HG03159 (cell line): ENCODE results near the gene PLEKHB2.
A peak's percentile ranks its signal among the peaks of the same experiment; 100 is the strongest.
"Not testable (repeated sequence)": the region's sequence is repeated elsewhere in the genome, so short reads cannot be mapped to it uniquely, and the experiment has no call there.

Experiments
- ATAC-seq: cut with Tn5 transposase; IDR thresholded peaks from one replicate; pipeline ENCODE4 v1.9.1; 2021; ENCODE audit warnings: mild to moderate bottlenecking, moderate library complexity; ENCODE audit not compliant: unreplicated experiment

PLEKHB2 gene

DNA sequence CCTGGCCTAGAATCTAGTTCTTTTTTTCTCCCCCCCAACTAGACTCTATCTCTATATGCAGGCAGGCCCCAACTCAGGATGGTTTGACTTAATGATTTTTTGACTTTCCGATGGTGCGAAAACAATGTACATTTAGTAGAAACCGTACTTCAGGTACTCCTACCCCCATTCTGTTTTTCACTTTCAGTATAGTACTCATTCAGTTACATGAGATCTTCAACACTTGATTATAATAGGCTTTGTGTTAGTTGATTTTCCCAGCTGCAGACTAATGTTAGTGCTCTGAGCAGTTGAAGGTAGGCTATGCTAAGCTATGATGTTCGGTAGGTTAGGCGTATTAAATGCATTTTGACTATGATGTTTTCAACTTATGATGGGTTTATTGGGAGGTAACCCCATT lies 37.7 kb downstream of the PLEKHB2 start:
- no peak for ATAC-seq

DNA sequence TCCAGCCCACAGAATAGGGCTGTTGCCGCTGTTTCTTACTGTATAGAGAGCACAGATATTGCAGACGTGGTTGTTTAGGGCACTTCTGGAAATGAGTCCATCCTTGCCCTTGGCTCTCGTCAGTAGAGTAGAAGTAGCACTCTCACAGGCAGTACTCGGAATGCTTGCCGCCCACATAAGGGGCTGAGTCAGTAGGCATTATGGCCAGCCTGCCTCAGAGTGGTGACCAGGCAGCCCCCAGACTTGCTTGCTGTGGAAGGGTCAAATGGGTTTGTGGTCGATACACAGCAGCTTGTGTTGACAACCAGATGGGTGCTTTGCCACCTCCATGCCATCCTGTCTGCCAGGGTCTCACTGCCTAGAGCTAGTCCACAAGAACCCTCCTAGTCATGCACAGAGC lies 38.7 kb downstream of the PLEKHB2 start:
- ATAC-seq, result no peak

DNA sequence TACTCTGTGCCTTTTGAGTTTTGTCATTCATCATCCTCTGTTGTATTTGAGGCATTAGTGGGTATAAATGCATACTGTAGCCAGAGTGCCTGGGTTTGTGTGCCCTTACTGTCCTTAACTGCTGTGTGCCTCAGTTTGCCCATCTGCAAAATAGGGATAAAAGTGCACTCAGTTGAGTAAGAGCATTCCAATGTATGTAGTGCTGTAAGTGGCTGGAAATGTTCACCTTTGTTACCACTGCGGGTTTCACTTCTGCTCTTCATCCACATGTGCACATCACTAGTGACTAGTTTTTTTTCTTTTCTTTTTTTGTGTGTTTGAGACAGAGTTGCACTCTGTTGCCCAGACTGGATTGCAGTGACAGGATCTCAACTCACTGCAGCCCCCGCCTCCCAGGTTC lies 39.9 kb downstream of the PLEKHB2 start:
- ATAC-seq, result peak; percentile 87

DNA sequence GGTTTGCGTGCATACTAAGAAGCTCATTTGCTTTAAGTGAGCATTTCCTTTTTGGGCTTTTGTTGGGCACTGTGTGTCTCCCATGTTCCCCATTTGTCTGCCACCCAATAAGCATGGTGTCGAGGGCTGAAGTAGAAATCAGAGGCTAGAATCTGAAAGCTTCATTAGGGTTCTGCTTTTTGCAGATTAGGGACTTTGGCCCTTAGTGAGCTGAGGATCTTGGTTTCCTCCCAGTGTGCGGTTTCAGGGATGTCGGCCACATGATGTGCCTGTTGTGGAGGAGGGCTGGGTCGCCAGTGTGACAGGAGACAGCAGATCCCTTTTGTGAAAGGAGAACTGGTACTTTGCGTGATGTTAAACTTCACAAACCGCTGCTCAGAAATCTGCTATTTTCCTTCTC lies 41.1 kb downstream of the PLEKHB2 start:
- ATAC-seq, result no peak

DNA sequence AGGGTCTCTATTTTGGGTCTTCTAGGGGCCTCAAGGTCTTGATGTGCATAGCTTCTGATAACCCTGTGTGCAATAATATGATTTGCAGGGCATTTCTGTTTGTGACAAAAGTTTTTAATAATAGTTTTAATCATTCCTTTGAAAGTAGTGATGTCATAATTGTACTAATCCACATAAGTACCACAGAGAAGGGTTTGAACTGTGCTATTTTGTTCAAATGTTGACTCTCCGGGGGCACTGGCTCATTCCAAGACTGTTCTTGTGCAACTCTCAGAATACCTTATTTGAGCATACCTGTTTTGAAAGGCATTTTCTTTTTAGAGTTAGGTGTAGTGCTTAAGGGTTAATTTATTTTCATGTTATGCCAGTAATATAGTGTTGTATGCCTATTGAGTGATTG lies 41.6 kb downstream of the PLEKHB2 start:
- no peak for ATAC-seq

DNA sequence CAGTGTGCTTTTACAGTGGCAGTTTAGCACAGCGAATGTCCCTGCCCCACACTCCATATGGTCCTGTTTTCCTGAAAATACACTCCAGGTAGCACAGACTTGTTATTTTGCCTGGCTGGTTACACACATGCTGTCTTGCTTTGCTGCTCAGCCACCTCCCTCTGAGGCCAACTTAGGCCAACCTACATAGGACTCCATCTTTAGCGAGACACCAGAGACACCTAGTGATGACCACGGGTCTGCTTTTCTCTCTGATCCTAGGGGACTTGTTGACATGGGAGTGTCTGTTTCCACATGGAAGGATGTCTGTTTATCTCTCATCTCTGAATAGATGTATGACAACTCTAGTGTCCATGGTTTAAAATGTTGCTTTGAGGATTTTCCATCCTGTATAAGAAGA lies 43.3 kb downstream of the PLEKHB2 start:
- ATAC-seq, result no peak

DNA sequence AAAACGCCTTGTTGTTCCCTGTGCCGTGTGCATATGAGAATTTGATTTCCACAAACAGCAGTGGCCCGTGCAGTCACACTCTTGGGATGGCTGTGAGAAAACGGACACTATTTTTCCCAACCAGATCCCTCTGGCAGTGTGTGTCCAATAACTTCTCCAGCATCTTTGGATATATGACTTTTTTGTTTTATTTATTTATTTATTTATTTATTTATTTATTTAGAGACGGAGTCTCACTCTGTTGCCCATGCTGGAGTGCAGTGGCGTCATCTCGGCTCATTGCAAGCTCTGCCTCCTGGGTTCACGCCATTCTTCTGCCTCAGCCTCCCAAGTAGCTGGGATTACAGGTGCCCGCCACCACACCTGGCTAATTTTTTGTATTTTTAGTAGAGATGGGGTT lies 45.0 kb downstream of the PLEKHB2 start:
- not testable (repeated sequence) for ATAC-seq

DNA sequence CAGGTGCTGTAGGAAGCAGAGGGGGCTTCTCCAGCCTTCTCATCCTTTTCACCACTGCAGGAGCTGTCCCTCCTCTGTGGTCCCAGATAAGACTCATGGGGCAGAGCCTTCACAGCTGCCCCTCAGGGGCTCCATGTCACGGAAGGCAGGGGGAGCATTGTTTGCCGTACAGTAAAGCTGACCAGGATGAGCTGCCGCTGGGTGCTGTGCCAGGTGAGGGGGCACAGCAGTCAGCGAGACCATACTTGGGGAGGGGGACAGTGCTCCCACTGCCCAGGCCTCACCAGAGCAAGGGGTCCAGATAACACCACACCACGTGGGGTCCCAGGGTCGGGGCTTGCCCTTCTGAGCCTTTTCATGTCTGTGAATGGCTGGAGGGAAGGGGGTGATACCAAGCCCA lies 46.3 kb downstream of the PLEKHB2 start:
- ATAC-seq, result no peak

DNA sequence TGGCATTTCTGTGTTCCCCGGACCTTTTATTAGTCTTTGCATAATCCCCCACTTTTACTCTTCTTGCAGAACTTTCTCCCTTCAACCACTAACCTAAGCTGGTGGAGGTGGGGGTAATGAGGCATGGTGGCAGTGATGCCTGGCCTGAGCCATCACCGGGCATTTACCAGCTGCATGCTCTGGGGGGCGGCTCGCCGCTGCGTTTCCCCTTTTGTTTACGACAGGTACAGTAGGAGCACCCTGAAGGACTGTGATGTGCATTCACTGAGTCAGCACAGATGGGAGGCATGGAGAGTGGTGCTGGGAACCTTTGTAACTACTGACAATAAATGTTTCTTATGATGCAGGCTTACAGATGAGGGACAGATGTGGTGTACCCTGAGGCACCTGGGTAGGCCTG lies 46.9 kb downstream of the PLEKHB2 start:
- ATAC-seq, result no peak

DNA sequence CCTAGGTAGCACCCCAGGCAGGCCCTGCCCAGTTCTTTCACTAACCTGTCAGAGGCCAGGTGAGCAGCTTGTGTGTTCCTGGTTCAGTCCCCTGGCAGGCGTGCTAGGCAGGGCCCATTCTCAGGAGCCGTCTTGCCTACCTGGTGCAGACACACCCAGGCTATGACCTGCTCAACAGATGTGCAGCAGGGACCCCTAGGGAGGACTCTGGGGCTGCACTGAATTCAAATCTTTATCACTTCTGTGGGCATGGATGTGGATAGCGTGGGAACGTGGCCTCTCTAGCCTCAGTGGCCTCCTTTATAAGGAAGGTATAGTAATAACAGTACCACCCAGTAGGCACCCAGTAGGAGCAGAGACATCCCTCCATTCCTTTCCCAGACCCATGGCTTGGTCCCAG lies 48.4 kb downstream of the PLEKHB2 start:
- ATAC-seq, result peak; percentile 0

DNA sequence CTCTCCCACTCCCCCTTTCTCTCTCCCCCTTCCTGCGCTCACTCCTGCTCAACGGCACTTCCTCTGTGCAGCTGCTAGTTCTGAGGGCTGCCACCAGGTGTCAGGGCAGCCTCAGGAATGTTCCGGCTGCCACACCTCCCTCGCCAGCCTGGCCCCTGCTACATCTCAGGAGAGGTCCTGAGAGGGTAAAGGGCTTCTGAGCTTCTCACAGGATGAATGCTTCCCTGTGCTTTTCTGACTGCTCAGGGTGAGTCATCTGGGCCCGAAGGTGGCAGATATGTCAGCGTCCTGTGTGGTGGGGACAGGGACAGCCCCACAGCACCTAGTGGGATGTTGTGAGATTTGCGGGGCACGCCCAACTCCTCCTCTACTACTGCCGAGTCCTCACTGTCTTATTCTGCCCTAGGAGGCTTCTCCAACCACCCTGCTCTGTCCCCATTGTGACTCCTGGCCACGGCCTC lies 49.0 kb downstream of the PLEKHB2 start:
- ATAC-seq, result peak; percentile 88

DNA sequence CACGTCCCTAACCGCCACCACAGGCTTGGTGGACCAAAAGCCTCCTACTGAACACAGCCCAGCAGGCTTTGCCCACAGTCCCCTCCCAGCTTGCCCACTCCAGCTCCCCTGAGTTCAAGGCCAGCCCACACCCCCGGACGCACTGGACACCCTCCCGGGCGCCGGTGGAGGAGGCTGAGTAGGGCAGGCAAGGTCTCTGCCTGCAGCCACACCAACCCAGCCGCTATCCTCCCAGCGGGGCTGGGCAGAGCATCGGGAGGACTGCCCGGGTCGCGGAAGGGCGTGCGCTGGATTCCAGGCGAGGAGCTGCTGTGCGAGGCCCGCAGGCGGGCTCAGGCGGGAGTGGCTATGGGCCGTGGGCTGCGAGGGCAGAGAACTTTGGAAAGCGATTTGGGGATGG lies 49.5 kb downstream of the PLEKHB2 start:
- ATAC-seq, result no peak

DNA sequence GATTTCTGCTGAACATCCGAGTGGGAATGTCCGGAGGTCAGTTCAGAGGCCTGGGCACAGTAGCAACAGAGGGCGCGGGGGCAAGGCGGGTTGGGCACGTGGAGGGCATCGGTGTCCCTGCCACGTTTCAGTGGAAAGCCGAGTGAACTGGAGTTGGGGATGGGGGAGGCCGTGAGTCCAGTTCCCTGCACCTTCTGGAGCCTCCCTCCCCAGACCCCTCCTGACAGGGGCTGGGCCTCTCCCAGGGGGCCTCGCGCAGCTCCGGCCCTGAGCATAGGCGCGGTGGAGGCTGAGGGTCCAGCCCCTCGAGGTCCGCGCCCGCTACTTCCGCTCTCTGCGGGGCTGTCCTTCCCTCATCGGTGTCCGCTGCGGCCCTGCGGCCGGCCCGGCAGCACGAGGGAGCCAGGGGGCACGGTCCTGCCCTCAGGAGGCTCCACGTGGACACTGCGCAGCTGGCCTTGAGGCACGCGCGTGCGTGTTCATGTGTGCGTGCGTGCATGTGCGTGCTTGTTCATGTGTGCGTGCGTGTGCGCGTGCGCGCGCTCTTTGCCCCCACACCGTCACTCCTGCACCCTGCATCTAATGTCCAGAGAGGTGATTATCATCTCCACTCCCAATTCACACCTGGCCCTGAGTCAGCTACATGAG lies 50.2 kb downstream of the PLEKHB2 start:
- no peak for ATAC-seq

DNA sequence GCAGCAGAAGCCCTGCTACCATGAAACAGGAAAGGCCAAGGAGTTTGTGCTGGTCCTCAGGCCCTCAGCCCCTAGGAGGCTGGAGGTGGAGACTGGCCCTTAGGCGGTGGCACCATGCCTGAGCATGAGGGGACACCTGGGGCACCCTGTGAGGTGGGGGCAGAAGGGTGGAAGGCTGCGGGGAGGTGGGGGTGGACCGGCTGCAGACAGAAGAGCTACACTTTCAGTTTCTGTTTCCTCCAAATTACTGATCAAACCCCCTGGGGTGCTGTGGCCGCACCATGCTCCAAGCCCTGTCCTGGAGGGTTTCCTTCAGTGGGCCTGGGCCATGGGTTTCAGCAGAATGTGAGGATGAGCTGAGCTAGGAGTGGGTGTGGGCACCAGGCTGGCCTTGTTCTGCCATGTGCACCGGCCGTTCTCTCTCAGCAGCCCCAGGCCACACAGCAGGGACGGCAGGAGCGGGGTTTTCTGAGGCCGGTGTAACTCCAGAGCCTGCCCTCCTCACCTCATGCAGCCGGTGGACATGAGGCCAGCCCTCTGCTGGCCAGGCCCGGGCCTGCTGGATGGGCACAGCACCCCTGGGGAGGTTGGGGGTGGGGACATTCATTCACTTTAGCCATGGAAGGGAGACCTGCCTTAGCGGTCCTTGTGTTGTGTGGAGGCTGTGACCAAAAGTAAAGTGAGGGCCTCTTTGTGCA lies 51.5 kb downstream of the PLEKHB2 start:
- peak; percentile 39 for ATAC-seq

DNA sequence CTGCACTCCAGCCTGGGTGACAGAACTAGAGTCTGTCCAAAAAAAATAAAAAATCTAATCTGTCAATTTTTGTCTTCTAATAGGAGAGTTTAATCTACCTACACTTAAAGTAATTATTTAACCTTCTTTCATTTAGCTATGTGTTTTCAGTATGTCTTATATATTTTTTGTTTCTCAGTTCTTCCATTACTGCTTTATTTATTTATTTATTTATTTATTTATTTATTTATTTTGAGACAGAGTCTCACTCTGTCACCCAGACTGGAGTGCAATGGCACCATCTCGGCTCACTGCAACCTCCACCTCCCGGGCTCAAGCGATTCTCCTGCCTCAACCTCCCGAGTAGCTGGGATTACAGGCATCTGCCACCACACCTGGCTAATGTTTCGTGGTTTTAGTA lies 60.4 kb downstream of the PLEKHB2 start:
- ATAC-seq, result not testable (repeated sequence)

DNA sequence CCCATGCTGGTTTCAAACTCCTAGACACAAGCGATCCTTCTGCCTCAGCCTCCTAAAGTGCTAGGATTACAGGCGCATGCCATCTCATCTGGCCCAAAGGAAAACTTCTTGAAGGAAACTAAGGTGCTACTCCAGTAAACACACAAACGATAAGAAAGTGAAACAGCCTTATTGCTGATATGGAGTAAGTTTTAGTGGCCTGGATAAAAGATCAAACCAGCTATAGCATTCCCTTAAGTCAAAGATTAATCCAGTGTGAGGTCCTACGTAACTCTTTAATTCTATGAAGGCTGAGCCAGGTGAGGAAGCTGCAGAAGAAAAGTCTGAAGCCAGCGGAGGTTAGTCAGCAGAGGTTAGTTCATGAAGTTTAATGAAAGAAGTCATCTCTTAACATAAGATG lies 63.4 kb downstream of the PLEKHB2 start:
- ATAC-seq, result no peak

DNA sequence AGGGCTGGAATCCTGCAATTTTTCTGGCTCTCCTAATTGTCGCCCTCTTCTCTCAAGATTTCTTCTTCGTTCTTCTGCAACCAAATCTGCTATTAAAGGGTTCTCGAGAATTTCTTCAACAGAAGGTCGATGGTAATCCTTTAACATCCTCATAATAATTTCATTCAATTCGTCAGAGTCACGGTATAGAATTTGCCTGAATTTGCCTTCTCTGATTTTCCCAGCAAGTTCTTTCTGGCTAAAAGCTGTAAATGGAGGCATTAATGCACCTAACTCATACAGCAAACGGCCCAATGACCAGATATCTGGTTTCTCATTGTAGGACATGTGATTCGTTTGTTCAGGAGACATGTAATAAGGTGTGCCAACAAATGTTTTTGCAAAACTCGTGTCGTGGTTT lies 72.9 kb downstream of the PLEKHB2 start:
- ATAC-seq, result not testable (repeated sequence)

DNA sequence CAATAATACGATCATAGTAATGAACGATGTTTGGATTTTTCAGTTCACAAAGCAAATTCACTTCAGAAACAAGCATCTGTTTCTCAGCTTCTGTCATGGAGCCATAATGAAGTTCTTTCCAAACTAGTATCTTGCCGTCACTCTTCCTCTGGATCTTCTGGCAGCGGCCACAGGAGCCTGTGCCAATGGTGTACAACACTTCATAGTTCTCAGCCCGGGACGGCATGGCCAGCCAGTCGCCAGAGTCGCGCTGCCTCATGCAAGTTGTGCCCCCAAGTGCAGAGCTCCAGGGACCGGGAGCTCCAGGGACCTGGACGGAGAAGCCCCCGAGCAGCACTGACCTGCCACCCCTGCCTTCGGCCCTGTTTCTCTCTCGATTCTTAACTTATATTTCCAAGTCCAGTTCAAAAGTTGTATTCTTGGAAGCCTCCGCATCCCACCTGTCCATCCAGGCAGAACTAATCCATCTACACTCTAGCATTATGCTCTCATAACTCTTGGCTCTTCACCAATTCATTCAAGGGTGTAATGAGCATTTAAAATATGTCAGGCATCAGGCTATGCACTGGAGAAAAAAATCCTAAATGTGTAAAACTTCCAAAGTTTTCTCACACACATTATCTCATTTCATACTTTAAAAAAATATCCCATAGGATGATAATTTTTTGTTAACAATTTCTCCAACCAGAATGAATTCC lies 73.7 kb downstream of the PLEKHB2 start:
- not testable (repeated sequence) for ATAC-seq

DNA sequence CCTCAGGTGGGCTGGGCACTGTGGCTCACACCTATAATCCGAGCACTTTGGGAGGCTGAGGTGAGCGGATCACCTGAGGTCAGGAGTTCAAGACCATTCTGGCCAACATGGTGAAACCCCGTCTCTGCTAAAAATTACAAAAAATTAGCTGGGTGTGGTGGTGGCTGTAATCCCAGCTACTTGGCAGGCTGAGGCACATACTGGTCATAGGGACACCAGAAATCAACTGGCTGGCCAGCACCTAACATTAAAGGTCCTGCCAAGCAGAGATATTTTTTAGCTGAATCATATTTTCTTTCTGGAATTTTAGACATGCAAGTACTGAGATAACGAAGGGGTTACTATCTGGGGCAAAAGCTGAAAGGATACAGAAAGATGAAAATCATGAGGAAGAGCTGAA lies 76.3 kb downstream of the PLEKHB2 start:
- not testable (repeated sequence) for ATAC-seq

DNA sequence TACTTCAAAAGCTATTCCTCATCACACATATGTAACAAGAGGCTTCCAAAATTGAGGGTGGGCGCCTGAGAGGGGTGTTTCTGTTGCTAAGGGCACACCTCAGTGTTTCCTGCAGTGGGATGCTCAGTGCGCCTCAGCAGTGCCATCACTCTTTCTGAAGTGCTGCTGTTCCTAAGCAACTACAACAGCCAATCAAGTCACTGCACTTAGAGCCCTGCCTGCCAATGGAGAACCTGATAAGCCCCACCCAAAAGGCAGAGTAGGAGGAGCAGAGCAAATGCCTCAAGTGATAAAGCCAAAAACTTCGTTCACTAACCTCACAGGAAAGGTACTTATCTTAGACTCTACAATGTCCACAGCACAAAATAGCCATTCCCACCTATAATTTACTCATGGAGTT lies 88.3 kb downstream of the PLEKHB2 start:
- ATAC-seq, result not testable (repeated sequence)

DNA sequence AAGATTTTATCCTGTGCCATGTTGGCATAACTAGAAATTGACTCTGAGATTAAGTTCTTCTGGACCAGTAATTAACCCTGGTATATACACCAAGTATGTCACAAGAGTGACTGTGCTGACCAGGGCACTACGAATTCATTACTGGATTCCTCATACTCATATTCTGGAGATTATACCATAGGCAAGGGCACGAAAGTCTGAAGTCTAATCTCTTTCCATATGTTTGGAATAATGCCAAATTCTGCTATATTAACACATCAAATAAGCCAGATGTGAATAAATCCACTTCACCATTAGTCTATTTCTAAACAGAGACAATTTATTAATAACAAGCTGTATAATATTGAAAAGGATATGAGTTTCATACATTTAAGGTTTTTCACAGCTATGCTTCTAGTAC lies 91.0 kb downstream of the PLEKHB2 start:
- ATAC-seq, result not testable (repeated sequence)
